ENCODE measurements around the gene PPIF.

GRCh38 chr10:79346012-79346340 lies 1.3 kb upstream of the PPIF start:
- TF ChIP-seq, protein P1, sequence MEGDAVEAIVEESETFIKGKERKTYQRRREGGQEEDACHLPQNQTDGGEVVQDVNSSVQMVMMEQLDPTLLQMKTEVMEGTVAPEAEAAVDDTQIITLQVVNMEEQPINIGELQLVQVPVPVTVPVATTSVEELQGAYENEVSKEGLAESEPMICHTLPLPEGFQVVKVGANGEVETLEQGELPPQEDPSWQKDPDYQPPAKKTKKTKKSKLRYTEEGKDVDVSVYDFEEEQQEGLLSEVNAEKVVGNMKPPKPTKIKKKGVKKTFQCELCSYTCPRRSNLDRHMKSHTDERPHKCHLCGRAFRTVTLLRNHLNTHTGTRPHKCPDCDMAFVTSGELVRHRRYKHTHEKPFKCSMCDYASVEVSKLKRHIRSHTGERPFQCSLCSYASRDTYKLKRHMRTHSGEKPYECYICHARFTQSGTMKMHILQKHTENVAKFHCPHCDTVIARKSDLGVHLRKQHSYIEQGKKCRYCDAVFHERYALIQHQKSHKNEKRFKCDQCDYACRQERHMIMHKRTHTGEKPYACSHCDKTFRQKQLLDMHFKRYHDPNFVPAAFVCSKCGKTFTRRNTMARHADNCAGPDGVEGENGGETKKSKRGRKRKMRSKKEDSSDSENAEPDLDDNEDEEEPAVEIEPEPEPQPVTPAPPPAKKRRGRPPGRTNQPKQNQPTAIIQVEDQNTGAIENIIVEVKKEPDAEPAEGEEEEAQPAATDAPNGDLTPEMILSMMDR (conservative IDR thresholded peaks at IDR 0.05; ENCODE audit: low read depth, low read length) = no peak
- no peak for TF ChIP-seq EZH2 (IDR thresholded peaks at IDR 0.05; ENCODE audit: borderline replicate concordance, low read depth, low read length, poor library complexity, severe bottlenecking)

Data from A673 (cell line).